Sigmoid colon (tissue), 7 donors: ENCODE measurements around the gene OTOR. TPM values are rescaled to one million over a fixed set of nuclear protein-coding genes. Genes with fewer than 3 reads are reported as not detected.

ENCODE experiments used
- DNase-seq: peaks from one replicate; pipeline ENCODE4 v3.0.0-alpha.2; 2019
- H3K27ac ChIP-seq, 4 donors: fragments of 200-600 bp; sonication (generic); one replicate each; pipeline ENCODE4 v1.5.1; 2016 to 2019; ENCODE audit warnings: mild to moderate bottlenecking in 1 of 4
- H3K27me3 ChIP-seq, 3 donors: fragments of 200-600 bp; sonication (generic); one replicate each; pipeline ENCODE4 v1.5.1; 2019; ENCODE audit warnings: mild to moderate bottlenecking in 1 of 3
- H3K36me3 ChIP-seq, 4 donors: fragments of 200-600 bp; sonication (generic); one replicate each; pipeline ENCODE4 v1.5.1; 2016 to 2019
- H3K4me1 ChIP-seq, 4 donors: fragments of 200-600 bp; sonication (generic); one replicate each; pipeline ENCODE4 v1.5.1; 2017 to 2019
- H3K4me3 ChIP-seq, 4 donors: fragments of 200-600 bp; sonication (generic); one replicate each; pipeline ENCODE4 v1.5.1; 2017 to 2019; ENCODE audit warnings: mild to moderate bottlenecking in 2 of 4, moderate library complexity in 1 of 4
- H3K9me3 ChIP-seq, 4 donors: fragments of 200-600 bp in 3 of 4; sonication (generic) in 3 of 4; one replicate each; pipeline versions ENCODE4 v1.5.1 to v1.6.1; 2013 to 2019
- CTCF ChIP-seq, 4 experiments: fragments of 450-650 bp in 3 of 4; fragments of 200-600 bp in 1 of 4; IDR thresholded peaks; one replicate each; pipeline ENCODE4 v1.5.1; 2016 to 2019; ENCODE audit warnings: antibody characterized with exemption in 4 of 4, mild to moderate bottlenecking in 3 of 4, moderate library complexity in 2 of 4
- EP300 ChIP-seq, 4 donors: sonication (generic); formaldehyde crosslinking; IDR thresholded peaks; one replicate each; pipeline ENCODE4 v1.6.1; 2017; ENCODE audit warnings: antibody characterized with exemption in 4 of 4
- POLR2A ChIP-seq, 2 donors: fragments of 450-650 bp; IDR thresholded peaks; one replicate each; pipeline ENCODE4 v1.6.1; 2016; ENCODE audit warnings: antibody characterized with exemption in 2 of 2, mild to moderate bottlenecking in 2 of 2, moderate library complexity in 2 of 2
- POLR2AphosphoS5 ChIP-seq, 4 donors: sonication (generic); formaldehyde crosslinking; IDR thresholded peaks; one replicate each; pipeline ENCODE4 v1.6.1; 2017; ENCODE audit warnings: antibody characterized with exemption in 4 of 4
- WGBS, 2 donors: extraction: QIAGEN DNeasy Blood & Tissue Kit; methylation state at CpG; one replicate each; pipeline ENCODE4 v1.1.7; 2013; 5-methylcytosine and 5-hydroxymethylcytosine counted together
- intact Hi-C: fragments of 100-400 bp; cut with DNase I; formaldehyde crosslinking; loops from one replicate; pipeline ENCODE4 v1.15.1; 2023
- polyA plus RNA-seq, 3 donors: library from polyadenylated mRNA; stranded (reverse); fragments of 200-250 nt; gene quantifications; one replicate each; pipeline ENCODE4 v1.2.3, GENCODE V29; 2013
- total RNA-seq, 4 donors: library from RNA; depleted of rRNA; stranded (reverse); fragments of >200 nt; gene quantifications; one replicate each; pipeline ENCODE4 v1.1.0, GENCODE V29; 2016
- donor health status: healthy with polysubstance abuse.
- donor health status: Bipolar disorder and iron deficiency.
- donor health status: healthy.

Gene OTOR
- not detected for total RNA-seq
- polyA plus RNA-seq, result not detected

- DNase-seq, result no peak
- intact Hi-C loops, result no loop called here
- TF ChIP-seq EP300 (IDR thresholded peaks at IDR 0.05) (no peak), POLR2A (IDR thresholded peaks at IDR 0.05) (no peak), CTCF (IDR thresholded peaks at IDR 0.05) (no peak), POLR2AphosphoS5 (IDR thresholded peaks at IDR 0.05) (no peak)
- 82 to 87% methylated on average over 5 of the region's 5 CpGs for WGBS, 2 donors
- no peak within 1 kb of the TSS for H3K27ac ChIP-seq
- H3K27me3 ChIP-seq, result no peaks in the 10 kb centered on the region
- H3K36me3 ChIP-seq, result no peaks in the 10 kb centered on the region
- H3K4me3 ChIP-seq, result no peak within 1 kb of the TSS
- H3K9me3 ChIP-seq, result no peaks in the 10 kb centered on the region
- no peaks in the 10 kb centered on the region for H3K4me1 ChIP-seq
These were observed at the start of gene OTOR for GRCh38 chr20:16748308-16748900. OTOR (plus strand) TSS chr20:16748358; CDS start chr20:16748402, 44 bp downstream.

- H3K4me3 ChIP-seq, result no peak overlapping the region
- intact Hi-C loops, result no loop called here
- 70 to 77% methylated on average over 4 of the region's 4 CpGs for WGBS, 2 donors
These were observed 48.9 kb upstream of the OTOR start for GRCh38 chr20:16699293-16699692.

GRCh38 chr20:16701296-16701695, 46.9 kb upstream of the OTOR start:
- WGBS, 2 donors, result 49 to 74% methylated on average over 3 of the region's 3 CpGs
- Histone ChIP-seq H3K9me3 (no peaks in the 10 kb centered on the region), H3K36me3 (no peaks in the 10 kb centered on the region), H3K27me3 (no peaks in the 10 kb centered on the region), H3K4me1 (no peaks in the 10 kb centered on the region), H3K27ac (no peak overlapping the region), H3K4me3 (no peak overlapping the region)
- intact Hi-C loops, result no loop called here
- TF ChIP-seq POLR2A (IDR thresholded peaks at IDR 0.05) (no peak), CTCF (IDR thresholded peaks at IDR 0.05) (no peak), POLR2AphosphoS5 (IDR thresholded peaks at IDR 0.05) (no peak), EP300 (IDR thresholded peaks at IDR 0.05) (no peak)
- DNase-seq, result no peak

More at GRCh38 chr20:16699293-16699692, 48.9 kb upstream of the OTOR start:
- Histone ChIP-seq H3K36me3 (no peaks in the 10 kb centered on the region), H3K9me3 (no peaks in the 10 kb centered on the region), H3K4me1 (no peaks in the 10 kb centered on the region), H3K27me3 (no peaks in the 10 kb centered on the region), H3K27ac (no peak overlapping the region)
- no peak for DNase-seq
- TF ChIP-seq POLR2AphosphoS5 (IDR thresholded peaks at IDR 0.05) (no peak), CTCF (IDR thresholded peaks at IDR 0.05) (no peak)

GRCh38 chr20:16703570-16703969, 44.6 kb upstream of the OTOR start:
- H3K4me1 ChIP-seq, result no peaks in the 10 kb centered on the region
- H3K27ac ChIP-seq, result no peak overlapping the region
- H3K27me3 ChIP-seq, result no peaks in the 10 kb centered on the region
- 85 to 88% methylated on average over 4 of the region's 4 CpGs for WGBS, 2 donors
- no peak overlapping the region for H3K4me3 ChIP-seq
- no peaks in the 10 kb centered on the region for H3K9me3 ChIP-seq
- intact Hi-C loops, result no loop called here
- no peak for TF ChIP-seq CTCF (IDR thresholded peaks at IDR 0.05)
- no peaks in the 10 kb centered on the region for H3K36me3 ChIP-seq
- no peak for DNase-seq

GRCh38 chr20:16707674-16708073, 40.5 kb upstream of the OTOR start:
- intact Hi-C loops, result no loop called here
- Histone ChIP-seq H3K36me3 (no peaks in the 10 kb centered on the region), H3K27ac (no peak overlapping the region), H3K9me3 (no peaks in the 10 kb centered on the region), H3K27me3 (no peaks in the 10 kb centered on the region), H3K4me1 (no peaks in the 10 kb centered on the region), H3K4me3 (no peak overlapping the region)
- 85 to 90% methylated on average over 3 of the region's 3 CpGs for WGBS, 2 donors
- TF ChIP-seq POLR2A (IDR thresholded peaks at IDR 0.05) (no peak), CTCF (IDR thresholded peaks at IDR 0.05) (no peak), POLR2AphosphoS5 (IDR thresholded peaks at IDR 0.05) (no peak), EP300 (IDR thresholded peaks at IDR 0.05) (no peak)
- no peak for DNase-seq
